K562 (cell line): Measurements from ENCODE around the gene MN1. TPM values are rescaled to one million over a fixed set of nuclear protein-coding genes. Genes with fewer than 3 reads are reported as not detected.

Experiments used
- ATAC-seq: fragments of 200-7000 bp; cut with Tn5 transposase; 3 replicates; pipeline ENCODE4 v1.9.1; 2020; ENCODE audit warnings: moderate library complexity
- BruUV-seq: library from RNA; stranded (reverse); fragments of 400-500 nt; replicated peaks from 2 replicates; lab custom pipeline; 2021; lab: Mats Ljungman, UMichigan
- CTCF ChIA-PET: fragments of 300-600 bp; formaldehyde crosslinking; extraction: SDS; loops from one replicate; lab custom pipeline; 2021; ENCODE audit warnings: low intra/inter-chr PET ratio; lab: Yijun Ruan, JAX
- POLR2A ChIA-PET: fragments of 300-600, 350-650 bp; sonication (Branson Sonifier 250); formaldehyde crosslinking; extraction: SDS; loops from one replicate; lab custom pipeline; 2021; ENCODE audit warnings: antibody characterized with exemption, inconsistent platforms; lab: Yijun Ruan, JAX
- DNase-seq, 4 experiments: peaks; one replicate each; pipeline versions ENCODE4 v3.0.0 to v3.0.0-alpha.2; 2011 to 2018; ENCODE audit warnings: low spot score in 3 of 4, mixed read lengths in 3 of 4; ENCODE audit errors: extremely low read depth in 1 of 4
- FAIRE-seq: peaks from 2 replicates; lab custom pipeline; 2011; peaks lifted over from hg19 to GRCh38; lab: Jason Lieb, UNC
- H2AFZ ChIP-seq: 2 replicates; pipeline ENCODE4 v1.6.0; 2011; ENCODE audit warnings: low read depth, low read length, control low read depth, inconsistent platforms
- H3K27ac ChIP-seq: fragments of 200-600 bp; 3 replicates; pipeline ENCODE4 v1.8.0; 2011; ENCODE audit warnings: low read depth, mild to moderate bottlenecking, control low read depth, inconsistent platforms, low read length, moderate library complexity, mixed read lengths; ENCODE audit errors: extremely low read depth
- H3K27me3 ChIP-seq, 2 experiments: fragments of 300-600 bp in 1 of 2; 2 replicates in 1 of 2; 3 replicates in 1 of 2; pipeline versions ENCODE4 v1.6.0 to v1.8.0; 2011; ENCODE audit warnings: inconsistent platforms in 2 of 2, low read length in 2 of 2, mild to moderate bottlenecking in 1 of 2, mixed read lengths in 1 of 2, moderate library complexity in 1 of 2; ENCODE audit not compliant: control insufficient read depth in 2 of 2, insufficient read depth in 2 of 2
- H3K36me3 ChIP-seq: fragments of 300-600 bp; 3 replicates; pipeline ENCODE4 v1.8.0; 2011; ENCODE audit warnings: mild to moderate bottlenecking, low read length, inconsistent platforms; ENCODE audit not compliant: control insufficient read depth, insufficient read depth
- H3K4me1 ChIP-seq, 2 experiments: fragments of 200-600 bp in 1 of 2; replicated peaks in 1 of 2; 2 replicates in 1 of 2; 3 replicates in 1 of 2; pipeline versions ENCODE4 v1.5.1 to v1.8.0; 2011; ENCODE audit warnings: inconsistent platforms in 2 of 2, low read length in 2 of 2, mild to moderate bottlenecking in 1 of 2, mixed read lengths in 1 of 2, moderate library complexity in 1 of 2; ENCODE audit not compliant: control insufficient read depth in 2 of 2, insufficient read depth in 2 of 2
- H3K4me2 ChIP-seq: 2 replicates; pipeline ENCODE4 v1.6.1; 2011; ENCODE audit warnings: low read length, control low read depth, inconsistent platforms, mixed read lengths; ENCODE audit not compliant: insufficient read depth
- H3K4me3 ChIP-seq: fragments of 200-600 bp; sonication (generic), shearing (Covaris generic); 2 replicates; pipeline ENCODE4 v1.5.1; 2016; ENCODE audit warnings: control low read depth, inconsistent platforms
- H3K79me2 ChIP-seq: fragments of 200-600 bp; 3 replicates; pipeline ENCODE4 v1.8.0; 2011; ENCODE audit warnings: low read length, inconsistent platforms; ENCODE audit not compliant: control insufficient read depth, insufficient read depth
- H3K9ac ChIP-seq, 2 experiments: 2 replicates each; pipeline versions ENCODE4 v1.6.0 to v1.6.1; 2011; ENCODE audit warnings: low read depth in 2 of 2, low read length in 2 of 2, control low read depth in 1 of 2, inconsistent platforms in 1 of 2, mild to moderate bottlenecking in 1 of 2, mixed read lengths in 1 of 2; ENCODE audit not compliant: insufficient read depth in 1 of 2
- H3K9me1 ChIP-seq: one replicate; pipeline ENCODE4 v1.6.0; 2011; ENCODE audit warnings: inconsistent platforms, mild to moderate bottlenecking, low read length, moderate library complexity; ENCODE audit not compliant: control insufficient read depth, insufficient read depth
- H3K9me3 ChIP-seq: replicated peaks from 2 replicates; pipeline ENCODE4 v1.5.1; 2011; ENCODE audit warnings: low read depth, low read length, inconsistent platforms; ENCODE audit not compliant: control insufficient read depth, insufficient read depth
- H4K20me1 ChIP-seq: replicated peaks from 2 replicates; pipeline ENCODE4 v1.6.1; 2011; ENCODE audit warnings: low read length, inconsistent platforms, mixed read lengths; ENCODE audit not compliant: control insufficient read depth, insufficient read depth
- CBX1 ChIP-seq: sonication (generic); IDR thresholded peaks from 2 replicates; pipeline ENCODE4 v1.6.1; 2016; ENCODE audit warnings: antibody characterized with exemption, low read depth, mild to moderate bottlenecking
- DDX20 ChIP-seq: fragments of 450-650 bp; IDR thresholded peaks from 2 replicates; pipeline ENCODE4 v1.6.1; 2016; ENCODE audit warnings: missing genetic modification characterization, low read depth, mild to moderate bottlenecking, missing compliant biosample characterization, moderate library complexity
- EZH2 ChIP-seq: IDR thresholded peaks from 2 replicates; pipeline ENCODE4 v1.6.1; 2012; ENCODE audit warnings: low read depth, mild to moderate bottlenecking, inconsistent platforms, low read length, borderline replicate concordance
- FOXK2 ChIP-seq, 2 experiments: fragments of 450-650 bp; IDR thresholded peaks in 1 of 2; conservative IDR thresholded peaks in 1 of 2; 2 replicates each; pipeline ENCODE4 v1.6.1; 2016; ENCODE audit warnings: low read depth in 2 of 2, mild to moderate bottlenecking in 1 of 2
- HNRNPLL ChIP-seq: fragments of 200-400 bp; formaldehyde crosslinking; IDR thresholded peaks from 2 replicates; pipeline ENCODE4 v1.6.1; 2017; ENCODE audit warnings: low read length, low read depth, mild to moderate bottlenecking; ENCODE audit not compliant: poor library complexity, severe bottlenecking
- MLLT1 ChIP-seq, 2 experiments: fragments of 450-650 bp; IDR thresholded peaks; 2 replicates each; pipeline ENCODE4 v1.6.1; 2016
- RBM22 ChIP-seq: fragments of 200-400 bp; formaldehyde crosslinking; IDR thresholded peaks from 2 replicates; pipeline ENCODE4 v1.6.1; 2018; ENCODE audit warnings: low read length, low read depth; ENCODE audit not compliant: poor library complexity, severe bottlenecking
- TFAM ChIP-seq: fragments of 250-450 bp; sonication (Bioruptor Pico); conservative IDR thresholded peaks from 2 replicates; pipeline ENCODE4 v1.5.0; 2021; ENCODE audit warnings: mild to moderate bottlenecking, moderate library complexity
- ZBTB1 ChIP-seq: sonication (generic); formaldehyde crosslinking; IDR thresholded peaks from 2 replicates; pipeline ENCODE4 v1.8.1; 2023; ENCODE audit warnings: missing genetic modification reagents, low read depth, mild to moderate bottlenecking, borderline replicate concordance
- ZNF253 ChIP-seq: fragments of 250-450 bp; sonication (Bioruptor Pico); conservative IDR thresholded peaks from 2 replicates; pipeline ENCODE4 v1.6.1; 2021; ENCODE audit warnings: mild to moderate bottlenecking
- WGBS: fragments of 100-300 bp; shearing (Covaris generic); methylation state at CpG from one replicate; pipeline ENCODE4 v1.1.6; 2016; ENCODE audit warnings: low coverage, mixed read lengths; ENCODE audit not compliant: insufficient coverage; ENCODE audit errors: missing lambda C conversion rate; 5-methylcytosine and 5-hydroxymethylcytosine counted together
- in situ Hi-C: fragments of 300-500 bp; cut with MboI; formaldehyde crosslinking; loops from 4 replicates; pipeline ENCODE4 v1.15.0; 2018; ENCODE audit warnings: inconsistent platforms, mixed read lengths
- intact Hi-C: fragments of 100-400 bp; cut with micrococcal nuclease; formaldehyde crosslinking; loops from 2 replicates; pipeline ENCODE4 v1.14.2; 2022
- polyA plus RNA-seq, 8 experiments: library from polyadenylated mRNA; depleted of rRNA in 4 of 8; stranded (reverse) in 5 of 8; unstranded in 3 of 8; fragments of >200 nt; fragmentation: Nextera tagmentation in 2 of 8; fragmentation: Illumina TruSeq in 1 of 8; extraction: Ambion mirVana in 2 of 8; extraction: Trizol in 1 of 8; gene quantifications; 2 replicates each; pipeline versions ENCODE4 v1.2.1 to v1.2.3, GENCODE V29; 2011 to 2014; ENCODE audit warnings: inconsistent platforms in 1 of 8, missing spikeins in 1 of 8
- total RNA-seq, 7 experiments: library from RNA; depleted of rRNA in 6 of 7; stranded (reverse); fragments of >200 nt in 6 of 7; fragmentation: Illumina TruSeq in 2 of 7; extraction: Trizol in 2 of 7; gene quantifications; 2 replicates each; pipeline versions ENCODE4 v1.2.1 to v1.2.3, GENCODE V29; 2011 to 2021; ENCODE audit warnings: low replicate concordance in 1 of 7
- TF ChIP-seq, protein P1 (sequence below): fragments of 250-450 bp; sonication (Bioruptor Pico); IDR thresholded peaks from 2 replicates; pipeline ENCODE4 v1.4.0; 2020; ENCODE audit warnings: mild to moderate bottlenecking
- TF ChIP-seq, protein P2 (sequence below): sonication (generic); formaldehyde crosslinking; IDR thresholded peaks from 2 replicates; pipeline ENCODE4 v1.9.0; 2022; ENCODE audit warnings: mild to moderate bottlenecking, missing genetic modification reagents

Gene MN1
- total and polyA plus RNA-seq, 9 of the 15 experiments (the other 6 are each of a cell fraction or from before 2014, with no cell fraction given) = under 0.01 to 0.05 (median 0.03) TPM; not detected in 5

DNA sequence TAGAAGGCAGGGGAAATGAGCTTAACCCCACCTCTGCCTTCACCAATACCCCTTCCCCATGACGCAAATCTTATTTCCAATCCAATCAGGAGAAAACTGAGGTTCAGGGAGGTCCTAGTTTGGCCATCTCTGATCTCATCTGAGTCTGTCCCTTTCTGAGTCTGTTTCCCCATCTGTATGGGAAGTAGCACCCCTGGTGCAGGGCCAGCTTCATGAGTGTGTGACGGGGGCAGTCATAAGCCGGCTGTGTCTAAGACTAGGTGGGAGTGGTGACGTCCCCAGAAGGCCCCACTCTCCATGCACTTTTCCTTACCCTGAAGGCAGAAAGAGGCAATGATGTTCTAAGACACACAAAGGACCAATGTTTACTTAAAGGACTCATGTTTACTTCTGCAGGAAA, 72.3 kb downstream of the MN1 start:
- no TSS peak for BruUV-seq
- Histone ChIP-seq H3K9me1 (no peaks in the 10 kb centered on the region), H3K36me3 (no peaks in the 10 kb centered on the region), H3K27ac (no peak overlapping the region), H3K4me1 (peaks cover 19 to 21% of the 10 kb centered on the region in 2 experiments), H4K20me1 (no peaks in the 10 kb centered on the region), H3K27me3 (no peaks in the 10 kb centered on the region), H3K4me3 (no peak overlapping the region), H3K79me2 (no peaks in the 10 kb centered on the region), H3K9ac (no peak overlapping the region), H3K9me3 (no peaks in the 10 kb centered on the region), H3K4me2 (no peak overlapping the region), H2AFZ (no peak overlapping the region)
- in situ Hi-C loops (no loop called here), intact Hi-C loops (no loop called here)
- ATAC-seq (no peak), FAIRE-seq (no peak), DNase-seq (no peak)
- 81% methylated on average over 4 of the region's 4 CpGs for WGBS
- CTCF ChIA-PET = no interaction called here
- TF ChIP-seq TFAM (CRISPR knock-in tag) = no peak
- no peak for TF ChIP-seq EZH2
- no peak for TF ChIP-seq ZNF253 (CRISPR knock-in tag)
- TF ChIP-seq ZBTB1 (CRISPR knock-in tag) = no peak
- TF ChIP-seq HNRNPLL = no peak
- no peak for TF ChIP-seq RBM22
- no peak for TF ChIP-seq CBX1
- TF ChIP-seq, protein P1, sequence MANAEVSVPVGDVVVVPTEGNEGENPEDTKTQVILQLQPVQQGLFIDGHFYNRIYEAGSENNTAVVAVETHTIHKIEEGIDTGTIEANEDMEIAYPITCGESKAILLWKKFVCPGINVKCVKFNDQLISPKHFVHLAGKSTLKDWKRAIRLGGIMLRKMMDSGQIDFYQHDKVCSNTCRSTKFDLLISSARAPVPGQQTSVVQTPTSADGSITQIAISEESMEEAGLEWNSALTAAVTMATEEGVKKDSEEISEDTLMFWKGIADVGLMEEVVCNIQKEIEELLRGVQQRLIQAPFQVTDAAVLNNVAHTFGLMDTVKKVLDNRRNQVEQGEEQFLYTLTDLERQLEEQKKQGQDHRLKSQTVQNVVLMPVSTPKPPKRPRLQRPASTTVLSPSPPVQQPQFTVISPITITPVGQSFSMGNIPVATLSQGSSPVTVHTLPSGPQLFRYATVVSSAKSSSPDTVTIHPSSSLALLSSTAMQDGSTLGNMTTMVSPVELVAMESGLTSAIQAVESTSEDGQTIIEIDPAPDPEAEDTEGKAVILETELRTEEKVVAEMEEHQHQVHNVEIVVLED (CRISPR knock-in tag) = no peak
- TF ChIP-seq MLLT1 (IDR thresholded peaks at IDR 0.05) = no peak
- no peak for TF ChIP-seq FOXK2 (conservative IDR thresholded peaks at IDR 0.05 in 1 of 2, IDR thresholded peaks at IDR 0.05 in 1 of 2; ENCODE audit: low read depth in 2 of 2)
- TF ChIP-seq, protein P2, sequence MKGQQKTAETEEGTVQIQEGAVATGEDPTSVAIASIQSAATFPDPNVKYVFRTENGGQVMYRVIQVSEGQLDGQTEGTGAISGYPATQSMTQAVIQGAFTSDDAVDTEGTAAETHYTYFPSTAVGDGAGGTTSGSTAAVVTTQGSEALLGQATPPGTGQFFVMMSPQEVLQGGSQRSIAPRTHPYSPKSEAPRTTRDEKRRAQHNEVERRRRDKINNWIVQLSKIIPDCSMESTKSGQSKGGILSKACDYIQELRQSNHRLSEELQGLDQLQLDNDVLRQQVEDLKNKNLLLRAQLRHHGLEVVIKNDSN = no peak
- TF ChIP-seq DDX20 (tag) = no peak
- POLR2A ChIA-PET = no interaction called here
